Measurements from ENCODE around the gene UPF1.

- no peak for TF ChIP-seq POLR2A (IDR thresholded peaks at IDR 0.05)
- no peak for TF ChIP-seq POLR2AphosphoS5 (IDR thresholded peaks at IDR 0.05)
- no peak for TF ChIP-seq EP300 (IDR thresholded peaks at IDR 0.05)
Observed at GRCh38 chr19:18793144-18794028, 38.4 kb upstream of the UPF1 start.

All from upper lobe of left lung (tissue), 4 donors.